Right renal cortex interstitium (tissue), 3 donors: ENCODE measurements around the gene IGSF8. TPM values are rescaled to one million over a fixed set of nuclear protein-coding genes. Genes with fewer than 3 reads are reported as not detected.

Experiments used
- DNase-seq, 3 donors: peaks; one replicate each; pipeline ENCODE4 v3.0.0-alpha.2; 2013; ENCODE audit warnings: low read depth in 3 of 3, low spot score in 2 of 3
- polyA plus RNA-seq, 3 donors: library from polyadenylated mRNA; unstranded; fragments of 120-200 nt; gene quantifications; one replicate each; pipeline ENCODE4 v1.2.1, GENCODE V29; 2013; ENCODE audit not compliant: insufficient read length in 3 of 3

The IGSF8 gene
- polyA plus RNA-seq, 3 donors: 24.8 to 33.0 (median 29.2) TPM

GRCh38 chr1:160090760-160091159 lies 7.7 kb downstream of the IGSF8 start:
- DNase-seq: no peak

GRCh38 chr1:160089883-160090282 lies 8.5 kb downstream of the IGSF8 start:
- no peak for DNase-seq

DNA sequence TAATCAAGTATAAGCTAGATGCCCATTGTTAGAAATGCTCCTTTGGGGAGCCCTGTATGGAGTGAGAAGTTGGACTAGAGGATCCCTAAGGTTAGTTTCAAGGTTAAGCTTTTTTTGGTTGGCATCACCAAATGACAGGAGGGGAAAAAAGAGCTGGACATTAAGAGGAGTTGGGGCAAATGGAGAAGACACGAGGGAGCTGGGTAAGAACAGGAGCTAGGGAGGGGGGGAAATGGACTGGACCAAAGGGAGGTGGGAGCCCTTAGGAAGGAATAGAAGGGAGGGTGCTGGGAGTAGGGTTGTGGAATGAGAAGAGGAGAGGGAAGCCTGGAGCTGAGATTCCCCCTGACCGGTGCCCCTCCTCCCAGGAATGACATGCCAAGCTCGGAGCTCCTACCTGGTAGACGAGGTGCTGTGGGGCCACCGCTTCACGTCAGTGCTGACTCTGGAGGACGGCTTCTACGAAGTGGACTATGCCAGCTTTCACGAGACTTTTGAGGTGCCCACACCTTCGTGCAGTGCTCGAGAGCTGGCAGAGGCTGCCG lies 11.2 kb downstream of the IGSF8 start:
- DNase-seq: no peak

DNA sequence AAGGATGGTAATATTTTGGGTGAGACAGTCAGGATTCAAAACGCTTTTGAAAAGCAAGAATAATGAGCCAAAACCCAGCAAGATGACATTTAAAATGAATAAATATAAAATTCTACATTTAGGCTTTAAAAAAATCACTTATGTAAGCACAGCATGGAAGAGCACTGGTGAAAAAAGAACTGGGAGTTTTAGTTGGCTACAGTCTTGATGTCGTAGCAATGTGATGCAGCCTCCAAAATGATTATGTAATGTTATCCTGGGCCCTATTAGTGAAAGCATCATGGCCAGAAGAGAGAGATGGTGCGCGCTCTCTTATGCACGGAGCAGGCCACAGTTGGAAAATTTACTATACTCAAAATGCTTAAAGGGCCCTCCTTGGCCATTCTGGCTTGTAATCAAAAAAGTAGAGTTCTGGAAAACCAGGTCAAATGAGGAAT lies 11.9 kb downstream of the IGSF8 start:
- no peak for DNase-seq

DNA sequence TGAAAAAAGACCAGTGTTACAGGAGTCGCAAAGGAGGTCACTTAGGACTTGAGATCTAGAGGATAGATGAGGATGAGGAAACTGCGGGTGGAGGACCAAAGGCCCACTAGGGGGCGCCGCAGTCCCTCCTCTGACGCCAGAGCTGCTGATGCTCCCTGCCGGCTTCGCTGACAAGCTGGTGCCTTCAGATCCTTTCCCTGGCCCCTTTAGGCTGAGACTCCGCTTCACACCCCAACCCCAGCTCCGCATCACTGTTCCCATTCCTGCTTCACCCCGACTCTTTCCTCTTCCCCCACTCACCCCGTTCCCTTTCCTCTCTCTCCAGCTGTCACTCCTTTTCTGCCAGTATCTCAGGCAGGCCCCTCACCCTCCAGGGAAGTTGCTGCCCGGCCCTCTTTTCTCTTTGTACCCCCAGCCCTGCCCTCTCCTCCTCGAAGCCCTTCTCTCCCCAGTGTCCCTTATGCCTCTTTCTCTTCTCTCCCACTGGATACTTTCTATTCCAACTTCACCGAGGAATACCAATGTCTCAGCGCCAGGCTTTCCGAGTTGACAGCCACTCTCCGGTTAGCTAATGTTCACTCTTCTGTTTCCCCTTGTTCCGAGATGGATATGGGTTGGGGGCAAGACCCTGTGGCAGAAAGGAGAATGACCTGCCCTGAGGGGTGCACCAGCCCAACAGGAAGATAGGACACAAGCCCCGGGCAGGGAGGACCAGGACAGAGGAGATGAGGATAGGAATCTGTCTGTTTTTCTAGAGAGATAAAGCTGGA lies 12.5 kb downstream of the IGSF8 start:
- DNase-seq: no peak

GRCh38 chr1:160084771-160085321 lies 13.6 kb downstream of the IGSF8 start:
- no peak for DNase-seq

DNA sequence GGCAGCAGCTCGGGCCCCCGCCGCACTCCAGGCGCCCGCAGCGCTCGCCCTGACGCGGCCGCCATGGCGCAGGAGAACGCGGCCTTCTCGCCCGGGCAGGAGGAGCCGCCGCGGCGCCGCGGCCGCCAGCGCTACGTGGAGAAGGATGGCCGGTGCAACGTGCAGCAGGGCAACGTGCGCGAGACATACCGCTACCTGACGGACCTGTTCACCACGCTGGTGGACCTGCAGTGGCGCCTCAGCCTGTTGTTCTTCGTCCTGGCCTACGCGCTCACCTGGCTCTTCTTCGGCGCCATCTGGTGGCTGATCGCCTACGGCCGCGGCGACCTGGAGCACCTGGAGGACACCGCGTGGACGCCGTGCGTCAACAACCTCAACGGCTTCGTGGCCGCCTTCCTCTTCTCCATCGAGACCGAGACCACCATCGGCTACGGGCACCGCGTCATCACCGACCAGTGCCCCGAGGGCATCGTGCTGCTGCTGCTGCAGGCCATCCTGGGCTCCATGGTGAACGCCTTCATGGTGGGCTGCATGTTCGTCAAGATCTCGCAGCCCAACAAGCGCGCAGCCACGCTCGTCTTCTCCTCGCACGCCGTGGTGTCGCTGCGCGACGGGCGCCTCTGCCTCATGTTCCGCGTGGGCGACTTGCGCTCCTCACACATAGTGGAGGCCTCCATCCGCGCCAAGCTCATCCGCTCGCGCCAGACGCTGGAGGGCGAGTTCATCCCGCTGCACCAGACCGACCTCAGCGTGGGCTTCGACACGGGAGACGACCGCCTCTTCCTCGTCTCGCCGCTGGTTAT lies 14.2 kb downstream of the IGSF8 start:
- DNase-seq: no peak

- DNase-seq: no peak
Observed at GRCh38 chr1:160082926-160083325, 15.5 kb downstream of the IGSF8 start.

GRCh38 chr1:160082487-160082886 lies 15.9 kb downstream of the IGSF8 start:
- no peak for DNase-seq

GRCh38 chr1:160081261-160081936 lies 17.0 kb downstream of the IGSF8 start, which contains the start of gene KCNJ9:
KCNJ9 (plus strand) TSS chr1:160081538; CDS start chr1:160084031, 2,493 bp downstream.
- no peak for DNase-seq

- no peak for DNase-seq
Observed at GRCh38 chr1:160080381-160081100, 17.9 kb downstream of the IGSF8 start.

GRCh38 chr1:160079448-160079847 lies 19.0 kb downstream of the IGSF8 start:
- DNase-seq: no peak

DNA sequence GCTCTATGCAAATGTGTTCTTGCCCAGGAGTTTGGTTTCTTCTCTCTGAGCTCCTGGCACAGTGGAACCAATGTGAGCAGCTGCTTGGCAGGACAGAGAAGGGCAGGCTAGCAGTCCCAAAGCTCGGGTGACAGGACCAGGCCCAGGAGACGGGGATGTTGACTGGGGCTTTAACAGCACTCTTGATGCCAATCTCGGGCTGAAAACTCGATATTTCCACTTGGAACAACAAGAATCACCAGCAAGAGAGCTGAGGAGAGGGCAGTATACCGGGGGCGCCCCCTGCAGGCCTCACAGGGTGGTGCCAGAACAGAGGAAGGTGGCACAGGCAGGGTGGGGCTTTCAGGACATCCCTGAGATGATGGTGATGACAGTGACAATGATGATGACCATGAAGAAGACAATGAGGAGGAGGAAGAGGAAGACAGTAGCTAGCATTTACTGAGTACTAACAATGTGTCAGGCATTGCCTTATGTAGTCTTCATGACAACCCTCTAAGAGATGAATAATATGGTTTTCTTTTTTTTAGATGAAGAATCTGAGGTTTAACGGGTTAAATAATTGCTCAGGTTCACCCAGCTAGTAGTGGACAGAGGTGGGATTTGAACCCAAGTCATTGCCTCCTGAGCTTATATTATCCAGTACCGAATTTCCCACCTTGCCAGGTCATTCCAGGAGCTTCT lies 19.8 kb downstream of the IGSF8 start:
- no peak for DNase-seq

DNA sequence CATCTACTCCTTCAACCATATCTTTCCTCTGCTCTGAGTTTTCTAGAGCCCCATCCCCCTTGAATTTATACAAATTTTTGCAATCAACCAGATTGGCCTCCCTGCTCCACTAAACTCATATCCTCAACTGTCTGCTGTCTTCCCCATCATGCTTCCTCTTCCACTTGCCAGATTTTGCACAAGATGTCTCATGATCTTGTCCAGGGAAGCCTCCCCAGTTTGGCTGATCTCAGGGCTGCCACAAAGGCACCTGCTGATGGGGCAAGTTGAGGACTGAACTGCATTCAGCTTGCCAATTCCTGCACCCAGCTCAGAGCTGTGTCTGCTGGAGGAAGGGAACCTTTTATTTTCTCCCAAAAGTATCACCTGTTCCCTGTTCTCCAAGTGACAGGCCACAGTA lies 20.9 kb downstream of the IGSF8 start:
- DNase-seq: no peak

GRCh38 chr1:160076295-160076694 lies 22.1 kb downstream of the IGSF8 start:
- DNase-seq: no peak

DNA sequence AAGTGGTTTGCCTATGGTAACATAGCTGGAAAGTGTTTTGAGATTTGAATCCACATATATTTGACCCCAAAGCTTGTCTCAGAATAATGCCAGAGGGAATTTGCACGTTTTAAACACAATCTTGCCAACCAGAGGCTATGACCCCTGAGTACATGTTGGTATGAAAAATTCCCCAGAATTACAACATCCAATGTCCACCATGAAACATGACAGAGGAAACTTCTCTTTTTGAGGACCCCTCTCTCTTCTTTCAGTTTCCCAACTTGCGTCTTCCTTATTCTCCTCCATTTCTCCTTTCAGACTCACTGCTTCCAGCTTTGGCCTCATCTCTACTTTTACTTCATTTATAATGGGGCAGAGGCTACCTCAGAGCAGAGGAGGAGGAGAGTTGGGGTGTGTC lies 22.6 kb downstream of the IGSF8 start:
- no peak for DNase-seq

DNA sequence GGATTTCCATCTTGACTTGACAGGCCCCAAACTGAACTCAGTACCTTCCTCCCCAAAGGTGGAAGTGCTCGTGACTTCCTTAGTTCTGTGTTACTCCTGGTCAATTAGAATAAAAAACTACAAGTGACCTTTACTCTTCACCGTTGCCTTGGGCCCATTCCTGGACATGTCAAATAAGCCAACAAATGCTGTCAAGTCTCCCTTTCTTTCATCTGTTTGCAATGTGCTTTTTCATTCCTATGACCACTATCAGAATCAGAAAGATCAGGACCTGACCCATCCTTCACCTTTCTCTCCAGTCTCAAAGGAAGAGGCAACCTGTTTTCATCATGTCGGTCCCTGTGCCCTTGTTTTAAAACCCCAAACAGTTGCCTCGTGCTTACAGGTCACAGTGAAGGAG lies 23.6 kb downstream of the IGSF8 start:
- DNase-seq: no peak

DNA sequence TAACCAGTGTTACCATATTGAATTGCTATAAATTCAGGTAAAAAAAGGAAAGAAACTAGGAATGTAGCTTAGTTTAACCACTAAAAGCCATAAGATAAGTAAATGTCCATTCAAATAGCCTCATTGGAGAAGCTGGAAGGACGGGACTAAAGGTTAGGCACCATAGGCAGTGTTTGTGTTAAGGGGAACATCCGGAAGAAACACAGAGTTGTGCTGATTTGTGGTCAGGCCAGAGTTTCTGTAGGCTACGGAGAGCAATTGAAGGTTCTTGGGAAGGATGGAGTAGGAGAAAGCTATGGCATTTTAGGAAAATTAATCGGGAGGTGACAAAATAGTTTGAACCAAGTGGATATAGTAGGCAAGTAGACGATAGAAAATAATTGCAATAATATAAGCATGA lies 27.1 kb downstream of the IGSF8 start:
- no peak for DNase-seq
